ENCODE results near the gene NCEH1.

DNA sequence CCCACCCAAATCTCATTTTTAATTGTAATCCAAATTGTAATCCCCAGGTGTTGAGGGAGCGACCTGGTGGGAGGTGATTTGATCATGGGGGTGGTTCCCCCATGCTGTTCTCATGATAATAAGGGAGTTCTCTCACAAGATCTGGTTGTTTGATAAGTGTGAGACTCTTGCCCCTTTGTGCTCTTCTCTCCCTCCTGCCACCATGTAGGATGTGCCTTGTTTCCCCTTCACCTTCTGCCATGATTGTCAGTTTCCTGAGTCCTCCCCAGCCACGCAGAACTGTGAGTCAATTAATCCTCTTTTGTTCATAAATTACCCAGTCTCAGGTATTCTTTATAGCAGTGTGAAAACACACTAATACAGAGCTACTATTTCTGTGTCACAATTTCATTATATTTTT lies 88.7 kb downstream of the NCEH1 start:
- TF ChIP-seq, protein P1, sequence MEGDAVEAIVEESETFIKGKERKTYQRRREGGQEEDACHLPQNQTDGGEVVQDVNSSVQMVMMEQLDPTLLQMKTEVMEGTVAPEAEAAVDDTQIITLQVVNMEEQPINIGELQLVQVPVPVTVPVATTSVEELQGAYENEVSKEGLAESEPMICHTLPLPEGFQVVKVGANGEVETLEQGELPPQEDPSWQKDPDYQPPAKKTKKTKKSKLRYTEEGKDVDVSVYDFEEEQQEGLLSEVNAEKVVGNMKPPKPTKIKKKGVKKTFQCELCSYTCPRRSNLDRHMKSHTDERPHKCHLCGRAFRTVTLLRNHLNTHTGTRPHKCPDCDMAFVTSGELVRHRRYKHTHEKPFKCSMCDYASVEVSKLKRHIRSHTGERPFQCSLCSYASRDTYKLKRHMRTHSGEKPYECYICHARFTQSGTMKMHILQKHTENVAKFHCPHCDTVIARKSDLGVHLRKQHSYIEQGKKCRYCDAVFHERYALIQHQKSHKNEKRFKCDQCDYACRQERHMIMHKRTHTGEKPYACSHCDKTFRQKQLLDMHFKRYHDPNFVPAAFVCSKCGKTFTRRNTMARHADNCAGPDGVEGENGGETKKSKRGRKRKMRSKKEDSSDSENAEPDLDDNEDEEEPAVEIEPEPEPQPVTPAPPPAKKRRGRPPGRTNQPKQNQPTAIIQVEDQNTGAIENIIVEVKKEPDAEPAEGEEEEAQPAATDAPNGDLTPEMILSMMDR (conservative IDR thresholded peaks at IDR 0.05; ENCODE audit: low read length), result no peak
- no peak for TF ChIP-seq EZH2phosphoT487 (IDR thresholded peaks at IDR 0.05; ENCODE audit: borderline replicate concordance)
